Measurements from ENCODE around the gene INSC. TPM values are rescaled to one million over a fixed set of nuclear protein-coding genes. Genes with fewer than 3 reads are reported as not detected.

The INSC gene
- total RNA-seq, 1 donor from 2014 or later = 0.53 TPM

GRCh38 chr11:15206791-15207190, 92.1 kb downstream of the INSC start:
- Histone ChIP-seq H3K36me3 (ENCODE audit: control insufficient read depth, insufficient read depth, low read length) (no peaks in the 10 kb centered on the region), H3K4me3 (ENCODE audit: low read depth, low read length) (no peak overlapping the region), H3K27me3 (ENCODE audit: control insufficient read depth, insufficient read depth, low read length) (no peaks in the 10 kb centered on the region)
- no peak for FAIRE-seq
- no peak for DNase-seq (ENCODE audit: low read depth)
- TF ChIP-seq, protein P1, sequence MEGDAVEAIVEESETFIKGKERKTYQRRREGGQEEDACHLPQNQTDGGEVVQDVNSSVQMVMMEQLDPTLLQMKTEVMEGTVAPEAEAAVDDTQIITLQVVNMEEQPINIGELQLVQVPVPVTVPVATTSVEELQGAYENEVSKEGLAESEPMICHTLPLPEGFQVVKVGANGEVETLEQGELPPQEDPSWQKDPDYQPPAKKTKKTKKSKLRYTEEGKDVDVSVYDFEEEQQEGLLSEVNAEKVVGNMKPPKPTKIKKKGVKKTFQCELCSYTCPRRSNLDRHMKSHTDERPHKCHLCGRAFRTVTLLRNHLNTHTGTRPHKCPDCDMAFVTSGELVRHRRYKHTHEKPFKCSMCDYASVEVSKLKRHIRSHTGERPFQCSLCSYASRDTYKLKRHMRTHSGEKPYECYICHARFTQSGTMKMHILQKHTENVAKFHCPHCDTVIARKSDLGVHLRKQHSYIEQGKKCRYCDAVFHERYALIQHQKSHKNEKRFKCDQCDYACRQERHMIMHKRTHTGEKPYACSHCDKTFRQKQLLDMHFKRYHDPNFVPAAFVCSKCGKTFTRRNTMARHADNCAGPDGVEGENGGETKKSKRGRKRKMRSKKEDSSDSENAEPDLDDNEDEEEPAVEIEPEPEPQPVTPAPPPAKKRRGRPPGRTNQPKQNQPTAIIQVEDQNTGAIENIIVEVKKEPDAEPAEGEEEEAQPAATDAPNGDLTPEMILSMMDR (IDR thresholded peaks at IDR 0.05; ENCODE audit: insufficient read depth, low read length, severe bottlenecking) = no peak

GRCh38 chr11:15208378-15209222, 93.9 kb downstream of the INSC start:
- Histone ChIP-seq H3K36me3 (ENCODE audit: control insufficient read depth, insufficient read depth, low read length) (no peaks in the 10 kb centered on the region), H3K27me3 (ENCODE audit: control insufficient read depth, insufficient read depth, low read length) (no peaks in the 10 kb centered on the region), H3K4me3 (ENCODE audit: low read depth, low read length) (no peak overlapping the region)
- FAIRE-seq (no peak), DNase-seq (ENCODE audit: low read depth) (peak; percentile 40)
- TF ChIP-seq, protein P1 (IDR thresholded peaks at IDR 0.05; ENCODE audit: insufficient read depth, low read length, severe bottlenecking) = peak; percentile 95

- FAIRE-seq (no peak), DNase-seq (ENCODE audit: low read depth) (peak; percentile 23)
- H3K4me3 ChIP-seq (ENCODE audit: low read depth, low read length) = no peak overlapping the region
- no peaks in the 10 kb centered on the region for H3K36me3 ChIP-seq (ENCODE audit: control insufficient read depth, insufficient read depth, low read length)
- no peaks in the 10 kb centered on the region for H3K27me3 ChIP-seq (ENCODE audit: control insufficient read depth, insufficient read depth, low read length)
- TF ChIP-seq, protein P1 (IDR thresholded peaks at IDR 0.05; ENCODE audit: insufficient read depth, low read length, severe bottlenecking) = no peak
Measured at GRCh38 chr11:15212876-15213275, 98.2 kb downstream of the INSC start.

DNA sequence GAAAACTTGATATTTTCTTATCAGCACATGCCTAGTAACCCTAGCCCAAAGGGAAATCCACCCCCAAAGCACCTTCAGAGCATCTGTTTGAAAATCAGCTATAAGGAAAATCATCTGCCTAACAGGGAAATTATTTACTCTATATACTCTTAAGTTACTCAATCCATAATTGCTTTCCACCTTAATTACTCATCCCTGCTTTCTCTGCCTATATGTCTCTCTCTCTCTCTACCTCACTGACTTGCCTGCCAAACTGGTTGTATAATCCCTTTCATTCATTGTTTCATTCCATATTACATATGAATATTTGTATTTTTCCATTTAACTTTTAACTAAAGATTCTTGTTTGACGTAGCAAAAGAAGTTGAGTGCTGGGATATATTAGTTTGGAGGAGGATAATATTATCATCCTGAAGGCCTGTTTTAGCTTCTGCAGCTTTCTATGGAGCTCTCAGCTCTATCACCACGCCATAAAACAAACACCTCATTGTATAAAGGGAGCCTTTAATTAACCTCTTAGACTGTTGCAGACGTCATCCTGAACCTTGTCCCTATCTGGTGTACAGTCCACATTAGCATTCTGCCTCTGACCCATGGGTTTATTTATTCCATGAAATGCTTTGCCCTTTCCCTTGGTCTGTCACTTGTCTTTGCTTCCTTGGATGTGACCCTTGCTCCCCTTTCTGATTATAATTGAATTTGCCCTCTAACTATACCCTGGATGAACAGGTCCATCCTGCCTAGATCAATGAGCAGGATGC, 98.9 kb downstream of the INSC start:
- TF ChIP-seq, protein P1 (IDR thresholded peaks at IDR 0.05; ENCODE audit: insufficient read depth, low read length, severe bottlenecking) = no peak
- no peak for FAIRE-seq
- Histone ChIP-seq H3K4me3 (ENCODE audit: low read depth, low read length) (no peak overlapping the region), H3K27me3 (ENCODE audit: control insufficient read depth, insufficient read depth, low read length) (no peaks in the 10 kb centered on the region), H3K36me3 (ENCODE audit: control insufficient read depth, insufficient read depth, low read length) (no peaks in the 10 kb centered on the region)
- peak; percentile 58 for DNase-seq (ENCODE audit: low read depth)

GRCh38 chr11:15215005-15215404, 100.3 kb downstream of the INSC start:
- Histone ChIP-seq H3K36me3 (ENCODE audit: control insufficient read depth, insufficient read depth, low read length) (no peaks in the 10 kb centered on the region), H3K27me3 (ENCODE audit: control insufficient read depth, insufficient read depth, low read length) (no peaks in the 10 kb centered on the region), H3K4me3 (ENCODE audit: low read depth, low read length) (no peak overlapping the region)
- DNase-seq (ENCODE audit: low read depth) = no peak
- TF ChIP-seq, protein P1 (IDR thresholded peaks at IDR 0.05; ENCODE audit: insufficient read depth, low read length, severe bottlenecking) = no peak
- FAIRE-seq = no peak
